Mesodermal cell (in vitro differentiated cells): Measurements from ENCODE around the gene PHC2.
A peak's percentile ranks its signal among the peaks of the same experiment; 100 is the strongest.

Experiments
- H3K27ac ChIP-seq: 2 replicates; pipeline ENCODE4 v1.7.0; 2013; ENCODE audit warnings: mild to moderate bottlenecking, low read depth, low read length, moderate library complexity; ENCODE audit not compliant: severe bottlenecking
- H3K36me3 ChIP-seq: 2 replicates; pipeline ENCODE4 v1.7.1; 2013; ENCODE audit warnings: mild to moderate bottlenecking, low read length, moderate library complexity; ENCODE audit not compliant: control insufficient read depth, insufficient read depth
- H3K4me1 ChIP-seq: one replicate; pipeline ENCODE4 v1.7.1; 2013; ENCODE audit warnings: mild to moderate bottlenecking, low read length; ENCODE audit not compliant: insufficient read depth, control insufficient read depth, poor library complexity, severe bottlenecking
- H3K4me3 ChIP-seq: 2 replicates; pipeline ENCODE4 v1.7.0; 2013; ENCODE audit warnings: low read length, control low read depth, mild to moderate bottlenecking; ENCODE audit not compliant: insufficient read depth, poor library complexity, severe bottlenecking; ENCODE audit errors: extremely low read depth
- H3K9me3 ChIP-seq: 2 replicates; pipeline ENCODE4 v1.7.1; 2013; ENCODE audit warnings: mild to moderate bottlenecking, low read length, moderate library complexity; ENCODE audit not compliant: control insufficient read depth
- WGBS, 2 experiments: methylation state at CpG; one replicate each; pipeline ENCODE4 v1.1.5; 2013; ENCODE audit warnings: missing lambda C conversion rate in 2 of 2; ENCODE audit not compliant: insufficient coverage in 2 of 2; 5-methylcytosine and 5-hydroxymethylcytosine counted together

The PHC2 gene

GRCh38 chr1:33388805-33389771, 41.8 kb downstream of the PHC2 start:
- H3K27ac ChIP-seq, result peak overlapping the region; percentile 29
- 87 to 90% methylated on average over 3 of the region's 9 CpGs for WGBS, 2 experiments
- H3K4me1 ChIP-seq, result peaks cover 40% of the 10 kb centered on the region
- H3K36me3 ChIP-seq, result no peaks in the 10 kb centered on the region
- H3K4me3 ChIP-seq, result no peak overlapping the region
- no peaks in the 10 kb centered on the region for H3K9me3 ChIP-seq

DNA sequence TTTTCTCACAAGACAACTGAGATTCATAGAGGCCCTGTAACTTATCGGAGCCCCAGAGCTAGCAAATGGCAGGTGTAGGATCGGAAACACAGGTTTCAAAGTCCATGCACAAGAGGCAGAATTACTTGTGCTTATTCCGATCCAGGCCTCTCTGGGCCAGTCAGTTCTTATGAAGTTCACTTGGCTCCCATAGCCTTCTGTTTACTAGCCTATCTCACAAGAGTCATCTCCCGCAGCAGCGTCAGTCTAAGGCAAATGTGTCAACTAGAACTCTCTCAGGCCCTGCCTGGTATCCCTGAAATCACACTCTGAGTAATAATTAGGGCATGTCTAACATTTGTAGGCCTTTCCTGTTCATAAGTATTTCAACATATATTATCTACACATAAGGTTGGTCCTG, 43.3 kb downstream of the PHC2 start:
- 95 to 97% methylated on average over 4 to 5 of the region's 5 CpGs for WGBS, 2 experiments
- Histone ChIP-seq H3K9me3 (no peaks in the 10 kb centered on the region), H3K36me3 (no peaks in the 10 kb centered on the region), H3K27ac (no peak overlapping the region), H3K4me3 (no peak overlapping the region), H3K4me1 (peaks cover 40% of the 10 kb centered on the region)

DNA sequence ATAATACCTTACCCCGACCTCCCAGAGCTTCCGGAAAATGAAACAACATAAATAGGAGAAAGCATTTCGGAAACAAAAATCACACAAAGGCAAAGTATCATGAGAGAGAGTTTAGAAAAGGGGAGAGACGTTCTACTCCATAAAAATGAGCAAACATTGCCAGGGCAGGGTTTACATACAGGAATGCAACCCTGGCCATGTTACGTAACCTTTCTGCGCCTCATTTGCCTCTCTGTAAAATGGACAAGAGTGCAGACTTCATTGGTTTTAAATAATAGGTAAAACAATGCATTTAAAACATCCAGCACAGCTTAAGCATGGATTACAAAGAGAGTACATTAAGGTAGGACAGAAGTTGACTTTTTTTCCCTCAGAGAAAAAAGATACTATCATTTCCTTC, 45.6 kb downstream of the PHC2 start:
- Histone ChIP-seq H3K9me3 (no peaks in the 10 kb centered on the region), H3K27ac (no peak overlapping the region), H3K36me3 (no peaks in the 10 kb centered on the region), H3K4me3 (no peak overlapping the region), H3K4me1 (peaks cover 36% of the 10 kb centered on the region)
- 90% methylated on average over 2 of the region's 6 CpGs; no CpG with 5 or more reads in 1 of the 2 experiments for WGBS, 2 experiments

DNA sequence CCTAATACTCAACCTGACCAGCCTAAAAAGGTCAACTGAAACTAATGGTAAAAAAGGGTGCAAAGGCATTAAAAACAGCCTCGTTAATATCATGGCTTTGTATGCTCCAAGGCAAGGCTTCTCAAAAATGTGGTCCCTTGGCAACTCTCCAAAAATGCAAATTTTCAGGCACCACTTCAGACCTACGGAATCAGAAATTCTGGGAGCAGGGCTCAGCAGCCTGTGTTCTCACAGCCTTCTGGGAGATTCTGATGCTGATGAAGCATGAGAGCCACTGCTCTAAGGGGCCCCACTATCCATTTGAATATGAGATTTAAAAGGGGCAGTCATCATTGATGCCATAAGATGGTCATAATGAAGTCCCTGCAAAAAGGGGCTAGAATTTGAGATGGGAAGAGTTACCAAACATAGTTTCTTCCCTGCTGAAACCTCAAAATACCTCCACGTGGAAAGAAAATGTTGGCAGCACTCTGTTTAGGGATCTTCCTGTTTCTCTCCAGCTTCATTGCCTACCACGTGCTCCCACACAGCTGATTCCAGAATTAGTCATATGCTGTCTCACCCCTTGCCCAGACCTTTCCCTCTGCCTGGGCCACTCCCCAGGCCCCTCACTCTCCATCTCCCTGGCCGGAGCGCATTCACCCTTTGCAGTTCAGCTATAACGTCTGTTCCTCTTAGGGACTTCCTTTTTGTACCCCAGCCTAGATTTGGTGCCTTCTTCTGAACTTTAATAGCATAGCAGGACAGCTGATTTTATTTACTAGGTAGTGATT, 46.7 kb downstream of the PHC2 start:
- Histone ChIP-seq H3K4me1 (peaks cover 36% of the 10 kb centered on the region), H3K9me3 (no peaks in the 10 kb centered on the region), H3K27ac (peak overlapping the region; percentile 36), H3K4me3 (no peak overlapping the region), H3K36me3 (no peaks in the 10 kb centered on the region)
- WGBS, 2 experiments, result 62% methylated on average over 6 of the region's 7 CpGs

DNA sequence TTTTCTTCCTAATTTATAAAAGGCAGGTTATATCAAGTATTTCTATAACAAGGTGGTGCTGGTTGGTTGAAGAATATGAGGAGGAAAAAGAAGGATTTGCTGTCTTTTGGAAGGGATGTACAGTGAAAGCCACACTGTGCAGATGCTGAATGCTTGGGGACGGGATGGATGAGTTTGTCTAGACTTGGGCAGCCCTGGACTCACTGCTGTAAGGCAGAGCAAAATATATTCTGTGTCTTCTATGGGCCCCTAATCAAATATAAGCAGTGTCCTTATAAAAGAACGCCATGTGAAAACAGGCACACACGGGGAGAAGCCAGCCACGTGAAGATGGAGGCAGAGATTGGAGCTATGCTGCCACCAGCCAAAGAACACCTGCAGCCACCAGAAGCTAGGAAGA, 47.4 kb downstream of the PHC2 start:
- H3K4me1 ChIP-seq, result peaks cover 36% of the 10 kb centered on the region
- H3K27ac ChIP-seq, result peak overlapping the region; percentile 73
- WGBS, 2 experiments, result 92 to 93% methylated on average over 3 of the region's 4 CpGs
- no peak overlapping the region for H3K4me3 ChIP-seq
- no peaks in the 10 kb centered on the region for H3K9me3 ChIP-seq
- H3K36me3 ChIP-seq, result no peaks in the 10 kb centered on the region

GRCh38 chr1:33382661-33383415, 48.1 kb downstream of the PHC2 start:
- H3K4me1 ChIP-seq, result peaks cover 36% of the 10 kb centered on the region
- no peaks in the 10 kb centered on the region for H3K36me3 ChIP-seq
- peak overlapping the region; percentile 73 for H3K27ac ChIP-seq
- 68 to 85% methylated on average over 7 of the region's 9 CpGs for WGBS, 2 experiments
- no peaks in the 10 kb centered on the region for H3K9me3 ChIP-seq
- no peak overlapping the region for H3K4me3 ChIP-seq

DNA sequence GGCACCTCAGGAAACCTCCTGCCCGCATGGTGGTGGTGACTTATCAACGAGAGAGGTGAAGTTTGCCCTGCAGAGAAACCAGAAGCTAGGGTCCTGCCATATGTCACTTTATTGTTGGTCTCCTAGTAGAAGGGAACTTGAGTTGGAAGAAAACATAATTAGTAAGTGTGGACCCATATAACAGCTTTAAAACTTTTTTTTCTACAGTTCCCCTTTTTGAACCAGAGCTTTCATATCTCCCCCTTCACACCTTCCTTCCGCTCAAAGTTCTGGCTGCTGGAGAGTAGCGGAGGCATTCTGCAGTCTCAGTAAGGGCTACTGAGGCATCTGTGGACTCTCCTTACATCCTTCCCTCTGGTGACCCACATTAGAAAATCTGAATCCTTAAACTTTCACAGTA, 48.9 kb downstream of the PHC2 start:
- Histone ChIP-seq H3K9me3 (no peaks in the 10 kb centered on the region), H3K4me3 (no peak overlapping the region), H3K36me3 (no peaks in the 10 kb centered on the region), H3K4me1 (peaks cover 31% of the 10 kb centered on the region), H3K27ac (peak overlapping the region; percentile 73)
- WGBS, 2 experiments, result 94% methylated on average over 2 to 4 of the region's 4 CpGs

GRCh38 chr1:33380811-33381210, 50.1 kb downstream of the PHC2 start:
- H3K27ac ChIP-seq, result no peak overlapping the region
- H3K36me3 ChIP-seq, result no peaks in the 10 kb centered on the region
- H3K9me3 ChIP-seq, result no peaks in the 10 kb centered on the region
- peaks cover 30% of the 10 kb centered on the region for H3K4me1 ChIP-seq
- H3K4me3 ChIP-seq, result no peak overlapping the region
- WGBS, 2 experiments, result 87 to 95% methylated on average over 2 of the region's 2 CpGs

- no peaks in the 10 kb centered on the region for H3K36me3 ChIP-seq
- no peaks in the 10 kb centered on the region for H3K9me3 ChIP-seq
- H3K4me3 ChIP-seq, result no peak overlapping the region
- no peak overlapping the region for H3K27ac ChIP-seq
- H3K4me1 ChIP-seq, result peaks cover 32% of the 10 kb centered on the region
- 60 to 71% methylated on average over 7 to 10 of the region's 10 CpGs for WGBS, 2 experiments
Observed at GRCh38 chr1:33379631-33380354, 51.1 kb downstream of the PHC2 start.

GRCh38 chr1:33378976-33379375, 51.9 kb downstream of the PHC2 start:
- Histone ChIP-seq H3K4me1 (peaks cover 30% of the 10 kb centered on the region), H3K27ac (no peak overlapping the region), H3K4me3 (no peak overlapping the region), H3K9me3 (no peaks in the 10 kb centered on the region), H3K36me3 (no peaks in the 10 kb centered on the region)
- 80% methylated on average over 1 of the region's 5 CpGs; no CpG with 5 or more reads in 1 of the 2 experiments for WGBS, 2 experiments
